ENCODE results near the gene EPM2A.
"Not testable (repeated sequence)": the region's sequence is repeated elsewhere in the genome, so short reads cannot be mapped to it uniquely, and the experiment has no call there.

Gene EPM2A

GRCh38 chr6:145735356-145736165, at the start of gene EPM2A:
EPM2A (minus strand) TSS chr6:145735520; CDS start chr6:145735498, 22 bp downstream.
- peak; percentile 75 to 82 for DNase-seq

GRCh38 chr6:145784683-145785082, 49.4 kb upstream of the EPM2A start:
- no peak for DNase-seq

- no peak for DNase-seq
These were observed 48.5 kb upstream of the EPM2A start for GRCh38 chr6:145783796-145784195.

GRCh38 chr6:145772846-145773245, 37.5 kb upstream of the EPM2A start:
- DNase-seq = no peak

GRCh38 chr6:145765449-145765848, 30.1 kb upstream of the EPM2A start:
- no peak for DNase-seq

- DNase-seq = no peak
These were observed 28.4 kb upstream of the EPM2A start for GRCh38 chr6:145763742-145764141.

GRCh38 chr6:145761584-145761983, 26.3 kb upstream of the EPM2A start:
- DNase-seq = no peak

- no peak for DNase-seq
These were observed 22.8 kb upstream of the EPM2A start for GRCh38 chr6:145758113-145758512.

GRCh38 chr6:145756170-145756662, 20.9 kb upstream of the EPM2A start:
- DNase-seq = no peak

- no peak for DNase-seq
These were observed 20.4 kb upstream of the EPM2A start for GRCh38 chr6:145755682-145756081.

GRCh38 chr6:145752638-145753037, 17.3 kb upstream of the EPM2A start:
- no peak for DNase-seq

- DNase-seq = no peak
These were observed 14.3 kb upstream of the EPM2A start for GRCh38 chr6:145749632-145750031.

- DNase-seq = no peak
These were observed 10.5 kb upstream of the EPM2A start for GRCh38 chr6:145745861-145746260.

GRCh38 chr6:145744619-145745018, 9.3 kb upstream of the EPM2A start:
- DNase-seq = no peak

GRCh38 chr6:145743332-145743731, 8.0 kb upstream of the EPM2A start:
- DNase-seq = no peak

GRCh38 chr6:145742472-145742871, 7.2 kb upstream of the EPM2A start:
- DNase-seq = not testable (repeated sequence)

GRCh38 chr6:145739685-145740084, 4.4 kb upstream of the EPM2A start:
- DNase-seq = not testable (repeated sequence)

- no peak for DNase-seq
These were observed 2.9 kb upstream of the EPM2A start for GRCh38 chr6:145738265-145738664.

- DNase-seq = no peak
These were observed 1.4 kb upstream of the EPM2A start for GRCh38 chr6:145736661-145737144.

- peak; percentile 81 to 85 for DNase-seq
These were observed 599 bp downstream of the EPM2A start for GRCh38 chr6:145734486-145735355.

- DNase-seq = no peak
These were observed 1.5 kb downstream of the EPM2A start for GRCh38 chr6:145733810-145734209.

- DNase-seq = no peak
These were observed 2.1 kb downstream of the EPM2A start for GRCh38 chr6:145733207-145733606.

GRCh38 chr6:145731447-145731846, 3.9 kb downstream of the EPM2A start:
- peak in 1 of 2 experiments; percentile 31 for DNase-seq

GRCh38 chr6:145729887-145730286, 5.4 kb downstream of the EPM2A start:
- no peak for DNase-seq
